GM12873 (cell line): ENCODE data around the gene ANKRD10.

Source experiments
- TF ChIP-seq, protein P1 (sequence below): IDR thresholded peaks from 2 replicates; pipeline ENCODE4 v1.5.1; 2012; ENCODE audit warnings: low read depth, mild to moderate bottlenecking, moderate library complexity, low read length, control low read depth; ENCODE audit not compliant: insufficient read depth; ENCODE audit errors: missing control alignments

Gene ANKRD10

DNA sequence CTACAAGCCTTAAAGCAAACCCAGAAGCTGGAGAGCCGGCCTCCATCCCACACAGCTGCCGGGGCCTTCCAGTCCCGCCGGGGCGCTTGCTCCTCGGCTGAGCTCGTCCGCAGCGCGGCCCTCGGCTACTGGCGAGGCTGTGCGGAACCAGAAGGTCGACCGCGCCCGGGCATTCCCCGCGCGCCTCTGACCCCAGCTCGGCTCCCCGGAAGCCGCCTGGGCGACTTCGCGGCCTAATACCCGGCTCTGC lies 863 bp downstream of the ANKRD10 start:
- TF ChIP-seq, protein P1, sequence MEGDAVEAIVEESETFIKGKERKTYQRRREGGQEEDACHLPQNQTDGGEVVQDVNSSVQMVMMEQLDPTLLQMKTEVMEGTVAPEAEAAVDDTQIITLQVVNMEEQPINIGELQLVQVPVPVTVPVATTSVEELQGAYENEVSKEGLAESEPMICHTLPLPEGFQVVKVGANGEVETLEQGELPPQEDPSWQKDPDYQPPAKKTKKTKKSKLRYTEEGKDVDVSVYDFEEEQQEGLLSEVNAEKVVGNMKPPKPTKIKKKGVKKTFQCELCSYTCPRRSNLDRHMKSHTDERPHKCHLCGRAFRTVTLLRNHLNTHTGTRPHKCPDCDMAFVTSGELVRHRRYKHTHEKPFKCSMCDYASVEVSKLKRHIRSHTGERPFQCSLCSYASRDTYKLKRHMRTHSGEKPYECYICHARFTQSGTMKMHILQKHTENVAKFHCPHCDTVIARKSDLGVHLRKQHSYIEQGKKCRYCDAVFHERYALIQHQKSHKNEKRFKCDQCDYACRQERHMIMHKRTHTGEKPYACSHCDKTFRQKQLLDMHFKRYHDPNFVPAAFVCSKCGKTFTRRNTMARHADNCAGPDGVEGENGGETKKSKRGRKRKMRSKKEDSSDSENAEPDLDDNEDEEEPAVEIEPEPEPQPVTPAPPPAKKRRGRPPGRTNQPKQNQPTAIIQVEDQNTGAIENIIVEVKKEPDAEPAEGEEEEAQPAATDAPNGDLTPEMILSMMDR: no peak

DNA sequence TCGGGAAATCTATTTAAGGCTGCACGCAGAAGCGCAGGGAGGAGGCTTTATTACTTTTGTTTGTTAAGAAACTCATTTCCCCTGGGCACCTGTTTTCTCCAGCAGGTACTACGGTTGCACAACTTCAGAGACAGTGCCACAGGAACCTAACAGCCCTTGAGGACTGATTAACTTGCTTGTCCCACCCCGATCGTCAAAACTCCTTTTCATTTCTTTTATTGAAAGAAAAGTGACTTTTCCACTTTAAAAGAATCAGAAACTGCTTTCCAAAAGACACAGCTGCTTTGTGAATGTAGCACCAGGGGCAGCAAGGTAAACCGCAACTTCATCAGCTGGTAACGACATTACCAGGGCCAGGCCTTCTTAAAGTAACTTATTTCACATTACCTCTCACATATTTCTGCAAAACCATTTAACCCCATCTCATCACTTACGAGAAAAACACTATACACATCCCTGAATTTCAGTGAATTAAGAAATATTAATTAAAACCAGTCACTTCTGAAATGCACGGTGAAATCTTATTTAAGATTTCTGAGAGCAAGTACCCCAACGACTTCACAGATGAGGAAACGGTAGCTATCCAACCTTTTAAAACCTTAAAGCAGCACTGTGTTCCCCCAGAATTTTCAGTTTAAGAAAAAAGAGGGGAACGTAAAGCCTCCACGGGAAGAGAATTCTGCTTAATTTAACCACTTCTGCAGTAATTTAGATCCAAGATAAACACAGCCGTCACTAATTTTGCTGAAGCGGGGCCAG lies 1.4 kb downstream of the ANKRD10 start:
- TF ChIP-seq, protein P1: no peak

DNA sequence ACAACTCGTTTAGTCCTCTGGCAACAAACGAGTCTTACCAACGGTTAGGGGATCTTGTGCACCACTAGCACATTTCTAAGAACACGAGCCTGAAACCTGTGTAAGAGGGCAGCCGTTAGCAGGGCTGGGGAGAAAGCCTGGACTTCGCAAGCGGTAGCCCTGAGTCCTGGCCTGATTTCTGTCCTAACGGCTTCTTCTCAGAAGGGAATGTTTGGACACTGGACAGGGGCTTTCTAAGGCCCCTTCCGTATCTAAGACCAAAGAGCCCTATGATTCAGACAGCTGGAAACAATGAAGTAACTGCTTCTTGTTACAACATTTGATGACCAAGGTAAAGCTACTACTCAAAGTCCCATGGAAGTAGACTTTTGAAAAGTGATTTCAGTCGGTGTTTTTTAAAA lies 2.2 kb downstream of the ANKRD10 start:
- TF ChIP-seq, protein P1: no peak

DNA sequence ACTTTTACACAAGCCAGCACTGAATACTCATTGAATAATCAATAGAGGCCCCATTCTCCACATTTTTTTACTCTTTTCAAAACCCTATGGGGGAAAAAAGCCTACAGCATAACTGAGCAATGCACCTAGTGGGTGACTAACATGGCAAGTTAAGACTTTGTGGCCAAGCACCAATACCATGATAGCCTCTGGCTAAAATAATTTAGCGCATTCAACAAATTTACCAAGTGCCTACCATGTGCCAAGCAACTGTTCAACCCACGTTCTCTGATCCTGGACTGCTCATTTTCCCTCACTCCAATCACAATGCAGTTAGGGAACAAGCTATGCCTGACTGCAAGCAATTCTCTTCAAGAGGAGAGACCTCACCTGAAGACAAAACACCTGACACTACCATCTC lies 3.0 kb downstream of the ANKRD10 start:
- TF ChIP-seq, protein P1: no peak

DNA sequence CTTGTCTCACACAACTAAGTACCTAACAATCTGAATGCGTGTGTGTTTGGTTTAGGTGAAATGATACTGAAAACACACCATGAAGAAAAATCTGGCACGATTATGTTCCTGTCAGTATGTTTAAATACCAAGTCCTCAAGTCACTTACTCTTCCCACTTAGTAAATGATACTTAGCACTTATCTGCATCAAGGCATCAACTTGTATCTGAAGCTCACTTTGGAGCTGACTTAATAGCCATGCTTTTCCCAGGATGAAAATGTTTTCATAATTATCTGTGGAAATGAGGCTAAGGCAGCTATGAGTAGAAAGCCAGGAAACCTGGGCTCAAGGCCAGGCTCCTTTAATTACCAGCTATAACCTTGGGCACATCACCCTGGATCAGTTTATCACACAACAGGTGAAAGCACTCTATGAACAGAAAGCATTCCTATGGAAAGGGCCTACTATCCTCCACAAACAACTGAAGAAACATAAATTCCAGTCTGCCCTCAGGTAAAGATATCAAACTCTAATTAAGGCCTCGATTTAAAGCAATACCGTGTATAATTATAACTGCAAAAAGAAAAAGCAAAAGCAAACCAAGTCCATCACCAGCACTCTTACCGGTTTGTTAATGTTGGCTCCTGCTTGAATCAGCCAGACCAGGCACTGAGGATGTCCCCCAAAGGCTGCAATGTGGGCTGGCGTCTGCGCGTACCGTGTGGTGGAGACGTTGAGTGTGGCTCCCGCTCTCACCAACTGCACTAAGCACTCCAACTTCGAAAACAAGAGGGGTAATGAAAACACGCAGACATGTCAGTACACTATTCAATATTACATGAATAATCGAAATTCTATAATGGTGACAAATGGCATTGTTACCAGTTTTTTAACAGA lies 4.6 kb downstream of the ANKRD10 start:
- TF ChIP-seq, protein P1: no peak

DNA sequence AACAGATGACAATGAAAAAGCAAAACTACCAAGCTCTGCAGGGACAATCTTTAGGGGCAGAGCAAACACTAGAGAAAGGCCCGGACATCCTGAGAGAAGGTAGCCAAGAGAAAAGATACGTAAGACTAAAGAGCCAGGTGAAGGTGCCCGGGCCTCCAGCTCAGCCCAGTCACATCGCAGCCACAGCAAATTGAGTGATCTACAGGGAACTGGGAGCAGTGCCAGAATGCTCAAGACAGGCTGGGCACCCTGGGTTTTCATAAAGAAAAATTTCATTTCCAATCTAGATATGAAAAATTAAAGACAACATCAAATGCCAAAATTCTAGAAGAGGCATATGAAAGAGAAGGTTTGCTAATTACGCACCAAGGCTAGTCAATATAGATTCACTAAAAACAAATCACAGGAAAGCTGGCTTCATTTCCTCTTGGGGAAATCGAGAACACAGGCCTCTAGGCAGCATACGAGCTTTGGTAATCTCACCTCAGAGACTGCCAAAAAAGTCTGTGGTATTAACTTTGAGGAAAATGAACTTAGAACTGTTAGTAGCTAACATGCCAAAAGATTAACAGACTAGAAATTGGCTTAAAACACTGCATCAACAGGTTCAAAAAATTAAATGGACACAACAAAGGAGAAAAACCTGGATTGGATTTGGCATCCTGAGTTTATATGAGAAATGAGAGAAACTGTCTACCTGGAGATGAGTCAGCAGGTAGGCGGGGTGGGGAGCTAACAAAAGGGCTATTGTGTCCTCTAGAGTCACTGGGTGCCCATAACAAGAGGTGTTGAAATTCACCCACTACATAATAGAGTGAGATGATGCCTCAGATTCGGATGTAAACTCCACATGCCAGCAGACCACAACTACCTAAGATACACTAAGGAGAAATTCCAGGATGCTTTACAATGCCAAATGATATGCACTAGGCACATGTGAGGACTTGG lies 6.6 kb downstream of the ANKRD10 start:
- TF ChIP-seq, protein P1: no peak

DNA sequence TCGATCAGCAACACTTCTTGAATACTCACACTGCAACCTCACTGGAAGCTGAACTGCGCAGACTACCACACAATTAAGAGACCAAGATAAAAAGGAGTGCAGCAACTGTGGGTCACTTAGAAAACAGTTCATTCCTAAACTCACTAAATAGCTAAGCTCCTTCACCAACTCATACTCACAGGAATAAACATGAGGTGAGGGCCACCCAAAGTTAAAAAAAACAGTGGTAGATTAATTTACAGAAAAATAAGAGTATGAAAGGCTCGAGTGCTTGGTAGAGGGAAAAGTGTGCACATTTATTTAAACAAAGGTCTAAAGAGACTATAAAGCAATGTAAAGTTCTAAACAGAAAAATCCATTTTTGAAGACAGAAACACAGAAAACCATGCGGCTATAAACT lies 7.6 kb downstream of the ANKRD10 start:
- TF ChIP-seq, protein P1: no peak
